Suprapubic skin (tissue), 4 donors: ENCODE results near the gene HBA1. TPM values are rescaled to one million over a fixed set of nuclear protein-coding genes. Genes with fewer than 3 reads are reported as not detected.

Experiments used
- DNase-seq, 2 donors: peaks; one replicate each; pipeline ENCODE4 v3.0.0-alpha.2; 2019; ENCODE audit warnings: low spot score in 2 of 2
- H3K27ac ChIP-seq: fragments of 200-600 bp; sonication (generic); one replicate; pipeline ENCODE4 v1.5.1; 2019
- H3K27me3 ChIP-seq: fragments of 200-600 bp; sonication (generic); one replicate; pipeline ENCODE4 v1.5.1; 2019
- H3K36me3 ChIP-seq: fragments of 200-600 bp; sonication (generic); one replicate; pipeline ENCODE4 v1.5.1; 2019
- H3K4me1 ChIP-seq: fragments of 200-600 bp; sonication (generic); one replicate; pipeline ENCODE4 v1.5.1; 2019
- H3K4me3 ChIP-seq: fragments of 200-600 bp; sonication (generic); one replicate; pipeline ENCODE4 v1.5.1; 2019; ENCODE audit warnings: mild to moderate bottlenecking
- H3K9me3 ChIP-seq: fragments of 200-600 bp; sonication (generic); one replicate; pipeline ENCODE4 v1.5.1; 2019
- EP300 ChIP-seq: sonication (generic); formaldehyde crosslinking; IDR thresholded peaks from one replicate; pipeline ENCODE4 v1.6.1; 2017; ENCODE audit warnings: antibody characterized with exemption
- POLR2A ChIP-seq, 2 donors: fragments of 450-650 bp; IDR thresholded peaks; one replicate each; pipeline ENCODE4 v1.6.1; 2017; ENCODE audit warnings: antibody characterized with exemption in 2 of 2, mild to moderate bottlenecking in 2 of 2, moderate library complexity in 2 of 2
- POLR2AphosphoS5 ChIP-seq, 3 donors: sonication (generic); formaldehyde crosslinking; IDR thresholded peaks; one replicate each; pipeline ENCODE4 v1.6.1; 2017; ENCODE audit warnings: antibody characterized with exemption in 3 of 3
- WGBS: methylation state at CpG from one replicate; pipeline ENCODE4 v1.1.5; 2018; 5-methylcytosine and 5-hydroxymethylcytosine counted together
- total RNA-seq, 4 donors: library from RNA; depleted of rRNA; stranded (reverse); fragments of >200 nt; gene quantifications; one replicate each; pipeline ENCODE4 v1.1.0, GENCODE V29; 2016
- TF ChIP-seq, protein P1 (sequence below), 2 donors: fragments of 200-600 bp in 1 of 2; fragments of 450-650 bp in 1 of 2; sonication (generic) in 1 of 2; IDR thresholded peaks; one replicate each; pipeline ENCODE4 v1.5.1; 2016 to 2019; ENCODE audit warnings: antibody characterized with exemption in 2 of 2, mild to moderate bottlenecking in 1 of 2, moderate library complexity in 1 of 2

HBA1 gene
- total RNA-seq, 4 donors from 2014 or later = 10.5 to 265 (median 77.7) TPM

DNA sequence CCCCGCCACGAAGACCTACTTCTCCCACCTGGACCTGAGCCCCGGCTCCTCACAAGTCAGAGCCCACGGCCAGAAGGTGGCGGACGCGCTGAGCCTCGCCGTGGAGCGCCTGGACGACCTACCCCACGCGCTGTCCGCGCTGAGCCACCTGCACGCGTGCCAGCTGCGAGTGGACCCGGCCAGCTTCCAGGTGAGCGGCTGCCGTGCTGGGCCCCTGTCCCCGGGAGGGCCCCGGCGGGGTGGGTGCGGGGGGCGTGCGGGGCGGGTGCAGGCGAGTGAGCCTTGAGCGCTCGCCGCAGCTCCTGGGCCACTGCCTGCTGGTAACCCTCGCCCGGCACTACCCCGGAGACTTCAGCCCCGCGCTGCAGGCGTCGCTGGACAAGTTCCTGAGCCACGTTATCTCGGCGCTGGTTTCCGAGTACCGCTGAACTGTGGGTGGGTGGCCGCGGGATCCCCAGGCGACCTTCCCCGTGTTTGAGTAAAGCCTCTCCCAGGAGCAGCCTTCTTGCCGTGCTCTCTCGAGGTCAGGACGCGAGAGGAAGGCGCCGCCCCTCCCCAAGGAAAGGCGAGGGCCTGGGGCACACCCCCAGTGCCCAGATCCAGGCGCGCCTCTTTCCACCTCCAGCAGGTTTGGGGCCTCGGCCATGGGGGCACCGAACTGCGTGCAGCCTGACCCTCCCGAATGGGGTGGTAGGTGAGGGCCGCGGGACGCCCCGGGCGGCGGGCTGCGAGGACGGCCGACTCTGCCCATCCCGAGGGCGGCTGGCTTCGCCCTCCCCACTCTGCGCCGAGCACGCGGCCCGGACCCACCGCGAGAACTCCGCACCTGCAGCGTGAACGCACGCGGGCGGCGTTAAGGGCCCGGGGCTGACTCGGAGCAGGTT is 4.4 kb downstream of the HBA1 start:
- TF ChIP-seq EP300 (no peak), POLR2A (IDR thresholded peaks at IDR 0.05) (no peak), POLR2AphosphoS5 (IDR thresholded peaks at IDR 0.05) (no peak)
- TF ChIP-seq, protein P1, sequence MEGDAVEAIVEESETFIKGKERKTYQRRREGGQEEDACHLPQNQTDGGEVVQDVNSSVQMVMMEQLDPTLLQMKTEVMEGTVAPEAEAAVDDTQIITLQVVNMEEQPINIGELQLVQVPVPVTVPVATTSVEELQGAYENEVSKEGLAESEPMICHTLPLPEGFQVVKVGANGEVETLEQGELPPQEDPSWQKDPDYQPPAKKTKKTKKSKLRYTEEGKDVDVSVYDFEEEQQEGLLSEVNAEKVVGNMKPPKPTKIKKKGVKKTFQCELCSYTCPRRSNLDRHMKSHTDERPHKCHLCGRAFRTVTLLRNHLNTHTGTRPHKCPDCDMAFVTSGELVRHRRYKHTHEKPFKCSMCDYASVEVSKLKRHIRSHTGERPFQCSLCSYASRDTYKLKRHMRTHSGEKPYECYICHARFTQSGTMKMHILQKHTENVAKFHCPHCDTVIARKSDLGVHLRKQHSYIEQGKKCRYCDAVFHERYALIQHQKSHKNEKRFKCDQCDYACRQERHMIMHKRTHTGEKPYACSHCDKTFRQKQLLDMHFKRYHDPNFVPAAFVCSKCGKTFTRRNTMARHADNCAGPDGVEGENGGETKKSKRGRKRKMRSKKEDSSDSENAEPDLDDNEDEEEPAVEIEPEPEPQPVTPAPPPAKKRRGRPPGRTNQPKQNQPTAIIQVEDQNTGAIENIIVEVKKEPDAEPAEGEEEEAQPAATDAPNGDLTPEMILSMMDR (IDR thresholded peaks at IDR 0.05) = no peak
- peak overlapping the region; percentile 31 for H3K4me3 ChIP-seq
- no peaks in the 10 kb centered on the region for H3K9me3 ChIP-seq
- WGBS = no CpG with 5 or more reads among the region's 89 CpGs
- H3K36me3 ChIP-seq = no peaks in the 10 kb centered on the region
- H3K4me1 ChIP-seq = peaks cover 26% of the 10 kb centered on the region
- DNase-seq = peak in 1 of 2 donors; percentile 80
- H3K27ac ChIP-seq = no peak overlapping the region
- H3K27me3 ChIP-seq = peaks cover 48% of the 10 kb centered on the region

DNA sequence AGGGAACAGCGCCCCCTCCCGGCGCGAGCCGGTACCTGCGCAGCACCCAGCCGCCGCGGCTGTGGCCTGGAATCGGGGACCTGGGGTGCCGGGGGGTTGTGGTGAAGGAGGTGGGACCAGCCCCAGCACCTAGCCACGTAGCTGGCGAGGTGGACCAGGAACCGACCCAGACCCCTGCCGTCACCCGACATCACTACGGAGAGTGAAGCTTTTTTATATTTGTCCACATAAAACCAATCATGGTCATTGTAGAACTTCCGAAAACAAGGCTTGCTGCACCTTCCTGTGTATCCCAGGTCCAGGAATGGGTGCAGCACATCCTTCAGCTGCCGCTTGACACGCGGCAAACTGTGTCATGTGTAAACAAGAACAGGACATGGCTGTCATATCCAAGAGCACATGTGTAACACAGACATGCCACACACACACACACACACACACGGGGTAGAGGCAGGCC is 5.1 kb downstream of the HBA1 start:
- Histone ChIP-seq H3K4me3 (peak overlapping the region; percentile 31), H3K27me3 (peaks cover 45% of the 10 kb centered on the region), H3K36me3 (no peaks in the 10 kb centered on the region), H3K27ac (no peak overlapping the region), H3K4me1 (peaks cover 24% of the 10 kb centered on the region), H3K9me3 (no peaks in the 10 kb centered on the region)
- 24% methylated on average over 5 of the region's 22 CpGs for WGBS
- DNase-seq = peak in 1 of 2 donors; percentile 87
- no peak for TF ChIP-seq EP300
- TF ChIP-seq POLR2AphosphoS5 (IDR thresholded peaks at IDR 0.05) = no peak
- TF ChIP-seq, protein P1 (IDR thresholded peaks at IDR 0.05) = peak; percentile 93 to 98
- no peak for TF ChIP-seq POLR2A (IDR thresholded peaks at IDR 0.05)

DNA sequence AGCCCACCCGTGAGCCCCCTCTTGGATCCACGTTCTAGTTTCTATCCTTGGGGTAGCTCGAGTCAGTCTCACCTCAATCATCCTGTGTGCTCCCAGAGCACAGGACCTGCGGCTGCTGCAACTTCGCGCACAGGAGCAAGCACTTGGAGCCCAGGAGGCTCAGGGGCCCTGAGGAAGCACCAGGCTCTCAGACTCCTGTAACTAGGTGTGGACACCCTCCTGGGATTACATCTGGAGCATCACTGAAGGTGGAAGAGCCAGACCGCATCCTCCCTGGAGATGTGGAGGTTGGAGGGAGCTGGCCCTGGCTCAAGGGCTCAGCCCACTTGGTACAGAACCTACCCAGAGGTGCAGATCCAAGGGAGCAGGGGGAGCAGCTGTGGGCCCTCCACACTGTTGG is 6.5 kb downstream of the HBA1 start:
- H3K27ac ChIP-seq = no peak overlapping the region
- TF ChIP-seq POLR2AphosphoS5 (IDR thresholded peaks at IDR 0.05) = no peak
- H3K4me3 ChIP-seq = no peak overlapping the region
- H3K9me3 ChIP-seq = no peaks in the 10 kb centered on the region
- H3K27me3 ChIP-seq = peaks cover 35% of the 10 kb centered on the region
- DNase-seq = no peak
- WGBS = 74% methylated on average over 7 of the region's 7 CpGs
- H3K4me1 ChIP-seq = peaks cover 17% of the 10 kb centered on the region
- peaks cover 10% of the 10 kb centered on the region for H3K36me3 ChIP-seq

DNA sequence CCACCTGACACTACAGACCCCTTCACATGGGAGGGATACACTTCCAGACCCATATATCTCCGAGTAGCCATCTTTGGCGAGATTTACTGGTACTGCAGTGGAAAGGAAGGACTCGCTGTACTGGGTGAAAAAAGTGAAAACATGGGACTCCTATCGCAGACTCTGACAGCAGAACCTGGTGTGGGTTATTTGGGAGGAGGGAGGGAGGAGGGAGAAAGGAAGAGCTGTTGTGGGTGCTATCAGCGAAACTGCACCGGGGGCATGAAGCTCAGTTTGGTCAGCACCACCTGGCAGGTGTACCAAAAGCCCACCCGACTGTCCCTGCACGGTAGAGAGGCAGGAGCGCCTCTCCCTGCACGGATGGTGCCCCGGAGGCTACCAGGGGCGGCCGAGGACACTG is 8.7 kb downstream of the HBA1 start:
- no peak for DNase-seq
- Histone ChIP-seq H3K36me3 (peaks cover 29% of the 10 kb centered on the region), H3K4me1 (peaks cover 15% of the 10 kb centered on the region), H3K27ac (no peak overlapping the region), H3K9me3 (no peaks in the 10 kb centered on the region), H3K4me3 (no peak overlapping the region), H3K27me3 (peaks cover 12% of the 10 kb centered on the region)
- TF ChIP-seq, protein P1 (IDR thresholded peaks at IDR 0.05) = no peak
- TF ChIP-seq POLR2AphosphoS5 (IDR thresholded peaks at IDR 0.05) = no peak
- TF ChIP-seq EP300 = no peak
- no peak for TF ChIP-seq POLR2A (IDR thresholded peaks at IDR 0.05)
- 76% methylated on average over 13 of the region's 13 CpGs for WGBS

DNA sequence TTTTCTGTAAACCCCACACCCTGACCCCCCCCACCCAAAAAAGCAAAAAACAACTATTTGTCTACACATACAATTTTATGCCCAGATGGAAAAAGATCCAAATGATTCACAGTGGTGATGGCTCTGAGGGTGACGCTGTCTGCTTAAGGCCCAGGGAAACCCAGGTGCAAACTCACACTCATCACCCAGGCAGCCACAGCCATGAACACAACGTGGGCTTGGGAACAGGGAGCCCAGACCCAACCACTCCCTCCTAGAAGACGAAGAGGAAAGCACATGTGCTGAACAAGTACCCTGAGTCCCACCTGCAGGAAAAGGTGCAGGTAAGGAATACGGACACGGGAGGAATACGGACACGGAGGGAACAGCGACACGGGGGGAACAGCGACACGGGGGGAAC is 9.2 kb downstream of the HBA1 start:
- WGBS = 61% methylated on average over 10 of the region's 11 CpGs
- Histone ChIP-seq H3K27ac (no peak overlapping the region), H3K4me3 (no peak overlapping the region), H3K36me3 (peaks cover 34% of the 10 kb centered on the region), H3K4me1 (peaks cover 10% of the 10 kb centered on the region), H3K27me3 (peaks cover 8% of the 10 kb centered on the region), H3K9me3 (no peaks in the 10 kb centered on the region)
- no peak for DNase-seq
- TF ChIP-seq POLR2AphosphoS5 (IDR thresholded peaks at IDR 0.05) = no peak
- TF ChIP-seq, protein P1 (IDR thresholded peaks at IDR 0.05) = no peak
